Mesenchymal stem cell (in vitro differentiated cells and primary cell): Measurements from ENCODE around the gene OR4C6.

Experiments
- DNase-seq: peaks from one replicate; pipeline ENCODE4 v3.0.0-alpha.2; 2013
- H2AFZ ChIP-seq: one replicate; pipeline ENCODE4 v1.6.1; 2013; ENCODE audit warnings: low read depth, mild to moderate bottlenecking, control low read depth, inconsistent platforms, low read length, moderate library complexity
- H2AK5ac ChIP-seq: 2 replicates; pipeline ENCODE4 v1.6.1; 2013; ENCODE audit warnings: low read length, moderate library complexity, mild to moderate bottlenecking, inconsistent platforms; ENCODE audit not compliant: severe bottlenecking
- H2BK120ac ChIP-seq: one replicate; pipeline ENCODE4 v1.6.1; 2013; ENCODE audit warnings: low read depth, mild to moderate bottlenecking, inconsistent platforms, low read length, moderate library complexity
- H2BK12ac ChIP-seq, 2 experiments: one replicate each; pipeline ENCODE4 v1.6.1; 2013; ENCODE audit warnings: inconsistent platforms in 2 of 2, low read length in 2 of 2, mild to moderate bottlenecking in 2 of 2, moderate library complexity in 2 of 2, control low read depth in 1 of 2
- H2BK15ac ChIP-seq: one replicate; pipeline ENCODE4 v1.6.1; 2013; ENCODE audit warnings: mild to moderate bottlenecking, low read depth, inconsistent platforms; ENCODE audit not compliant: poor library complexity, severe bottlenecking
- H2BK5ac ChIP-seq: 2 replicates; pipeline ENCODE4 v1.6.1; 2013; ENCODE audit warnings: low read depth, mild to moderate bottlenecking, low read length, control low read depth, inconsistent platforms; ENCODE audit not compliant: poor library complexity, severe bottlenecking
- H3K14ac ChIP-seq, 2 experiments: one replicate each; pipeline ENCODE4 v1.6.1; 2013; ENCODE audit warnings: inconsistent platforms in 2 of 2, low read length in 2 of 2, control low read depth in 1 of 2, mild to moderate bottlenecking in 1 of 2, moderate library complexity in 1 of 2
- H3K18ac ChIP-seq, 2 experiments: one replicate each; pipeline ENCODE4 v1.6.1; 2013; ENCODE audit warnings: inconsistent platforms in 2 of 2, low read length in 2 of 2, control low read depth in 1 of 2, low read depth in 1 of 2, mild to moderate bottlenecking in 1 of 2
- H3K23ac ChIP-seq, 2 experiments: one replicate each; pipeline ENCODE4 v1.6.1; 2013; ENCODE audit warnings: inconsistent platforms in 2 of 2, low read length in 2 of 2, mild to moderate bottlenecking in 2 of 2, moderate library complexity in 2 of 2, control low read depth in 1 of 2
- H3K27ac ChIP-seq: 2 replicates; pipeline ENCODE4 v1.5.1; 2013; ENCODE audit warnings: mild to moderate bottlenecking, moderate library complexity, low read length, control low read depth, inconsistent platforms; ENCODE audit not compliant: poor library complexity, severe bottlenecking
- H3K27me3 ChIP-seq, 2 experiments: 2 replicates each; pipeline versions ENCODE4 v1.6.1 to v1.7.0; 2013; ENCODE audit warnings: low read length in 2 of 2, mild to moderate bottlenecking in 2 of 2, moderate library complexity in 2 of 2, control low read depth in 1 of 2, inconsistent platforms in 1 of 2; ENCODE audit not compliant: control insufficient read depth in 1 of 2, insufficient read depth in 1 of 2
- H3K36me3 ChIP-seq, 2 experiments: 2 replicates each; pipeline versions ENCODE4 v1.6.1 to v1.7.0; 2013; ENCODE audit warnings: low read length in 2 of 2, control low read depth in 1 of 2, inconsistent platforms in 1 of 2, low read depth in 1 of 2, mild to moderate bottlenecking in 1 of 2; ENCODE audit not compliant: insufficient read depth in 2 of 2, control insufficient read depth in 1 of 2
- H3K4ac ChIP-seq, 2 experiments: one replicate each; pipeline ENCODE4 v1.6.1; 2013; ENCODE audit warnings: inconsistent platforms in 2 of 2, low read length in 2 of 2, mild to moderate bottlenecking in 2 of 2, moderate library complexity in 2 of 2, control low read depth in 1 of 2, low read depth in 1 of 2
- H3K4me1 ChIP-seq: 2 replicates; pipeline ENCODE4 v1.6.1; 2013; ENCODE audit warnings: low read depth, low read length, control low read depth; ENCODE audit not compliant: control insufficient read depth, insufficient read depth
- H3K4me2 ChIP-seq: 2 replicates; pipeline ENCODE4 v1.6.1; 2013; ENCODE audit warnings: low read length, mild to moderate bottlenecking, inconsistent platforms; ENCODE audit not compliant: poor library complexity, severe bottlenecking
- H3K4me3 ChIP-seq, 2 experiments: 2 replicates each; pipeline versions ENCODE4 v1.5.1 to v1.7.0; 2013; ENCODE audit warnings: low read length in 2 of 2, mild to moderate bottlenecking in 2 of 2, control low read depth in 1 of 2, low read depth in 1 of 2; ENCODE audit not compliant: insufficient read depth in 1 of 2
- H3K79me1 ChIP-seq: replicated peaks from 2 replicates; pipeline ENCODE4 v1.6.1; 2013; ENCODE audit warnings: mild to moderate bottlenecking, control low read depth, low read length, inconsistent platforms; ENCODE audit not compliant: poor library complexity, severe bottlenecking
- H3K9ac ChIP-seq: 2 replicates; pipeline ENCODE4 v1.7.0; 2013; ENCODE audit warnings: mild to moderate bottlenecking, low read length, moderate library complexity
- H3K9me3 ChIP-seq: 2 replicates; pipeline ENCODE4 v1.7.0; 2013; ENCODE audit warnings: mild to moderate bottlenecking, low read length; ENCODE audit not compliant: control insufficient read depth
- H4K8ac ChIP-seq: one replicate; pipeline ENCODE4 v1.6.1; 2013; ENCODE audit warnings: inconsistent platforms, mild to moderate bottlenecking, low read length, moderate library complexity
- H4K91ac ChIP-seq: one replicate; pipeline ENCODE4 v1.6.1; 2013; ENCODE audit warnings: mild to moderate bottlenecking, low read length, inconsistent platforms
- WGBS: methylation state at CpG from one replicate; pipeline ENCODE4 v1.1.7; 2013; ENCODE audit warnings: mixed read lengths; 5-methylcytosine and 5-hydroxymethylcytosine counted together

The OR4C6 gene

GRCh38 chr11:55669376-55669775, 7.4 kb downstream of the OR4C6 start:
- no CpG with 5 or more reads among the region's 2 CpGs for WGBS
- Histone ChIP-seq H2BK120ac (no peak overlapping the region), H3K36me3 (no peaks in the 10 kb centered on the region), H3K14ac (no peak overlapping the region), H2BK12ac (no peak overlapping the region), H4K8ac (no peak overlapping the region), H3K4me1 (no peaks in the 10 kb centered on the region), H2BK5ac (no peak overlapping the region), H3K79me1 (no peaks in the 10 kb centered on the region), H2BK15ac (no peak overlapping the region), H3K27me3 (no peaks in the 10 kb centered on the region), H3K4me3 (no peak overlapping the region), H3K9me3 (peaks cover 9% of the 10 kb centered on the region), H2AFZ (no peak overlapping the region), H2AK5ac (no peak overlapping the region), H3K4me2 (no peak overlapping the region), H3K27ac (no peak overlapping the region), H3K23ac (no peak overlapping the region), H3K18ac (no peak overlapping the region), H3K9ac (no peak overlapping the region), H4K91ac (no peak overlapping the region), H3K4ac (no peak overlapping the region)
- no peak for DNase-seq

DNA sequence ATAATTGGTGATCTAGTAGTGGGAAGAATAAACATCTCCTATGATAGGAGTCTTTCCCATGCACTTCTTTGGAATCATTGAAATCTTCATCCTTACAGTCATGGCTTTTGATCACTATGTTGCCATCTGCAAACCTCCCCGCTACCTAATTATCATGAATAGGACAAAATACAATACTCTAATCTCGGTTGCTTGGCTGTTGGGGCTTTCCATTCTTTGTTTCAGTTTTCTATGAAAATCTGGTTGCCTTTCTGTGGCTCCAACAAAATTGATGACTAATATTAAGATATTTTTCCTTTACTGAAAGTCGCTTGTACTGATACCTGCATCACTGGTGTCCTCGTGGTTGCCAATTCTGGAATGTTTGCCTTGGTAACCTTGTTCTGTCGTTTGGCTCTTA, 11.9 kb downstream of the OR4C6 start:
- Histone ChIP-seq H4K8ac (no peak overlapping the region), H3K18ac (no peak overlapping the region)
- WGBS = 53% methylated on average over 3 of the region's 5 CpGs

GRCh38 chr11:55697817-55698216, 35.8 kb downstream of the OR4C6 start:
- no peak overlapping the region for H2BK12ac ChIP-seq
- no peak overlapping the region for H2BK5ac ChIP-seq
- H3K79me1 ChIP-seq = no peaks in the 10 kb centered on the region
- no peaks in the 10 kb centered on the region for H3K4me1 ChIP-seq
- H3K4me3 ChIP-seq = no peak overlapping the region
- no peak overlapping the region for H3K14ac ChIP-seq
- H2BK120ac ChIP-seq = no peak overlapping the region
- no peaks in the 10 kb centered on the region for H3K27me3 ChIP-seq
- no peak for DNase-seq
- no peak overlapping the region for H3K23ac ChIP-seq
- H4K91ac ChIP-seq = no peak overlapping the region
- H2AFZ ChIP-seq = no peak overlapping the region
- no peak overlapping the region for H2AK5ac ChIP-seq
- no peak overlapping the region for H3K27ac ChIP-seq
- 61% methylated on average over 2 of the region's 3 CpGs for WGBS
- no peak overlapping the region for H2BK15ac ChIP-seq
- no peak overlapping the region for H3K4ac ChIP-seq
- no peak overlapping the region for H4K8ac ChIP-seq
- peaks cover 17% of the 10 kb centered on the region for H3K9me3 ChIP-seq
- H3K9ac ChIP-seq = no peak overlapping the region
- no peaks in the 10 kb centered on the region for H3K36me3 ChIP-seq
- H3K18ac ChIP-seq = no peak overlapping the region
- no peak overlapping the region for H3K4me2 ChIP-seq

More for the DNA sequence above, 11.9 kb downstream of the OR4C6 start:
- Histone ChIP-seq H3K4me2 (no peak overlapping the region), H3K9me3 (peaks cover 13% of the 10 kb centered on the region), H3K4me1 (no peaks in the 10 kb centered on the region), H4K91ac (no peak overlapping the region), H3K4ac (no peak overlapping the region), H2BK120ac (no peak overlapping the region), H3K9ac (no peak overlapping the region), H2AK5ac (no peak overlapping the region), H3K23ac (no peak overlapping the region), H3K27me3 (no peaks in the 10 kb centered on the region), H2BK5ac (no peak overlapping the region), H3K14ac (no peak overlapping the region), H2AFZ (no peak overlapping the region), H3K4me3 (no peak overlapping the region), H3K27ac (no peak overlapping the region), H2BK15ac (no peak overlapping the region), H3K79me1 (no peaks in the 10 kb centered on the region), H3K36me3 (no peaks in the 10 kb centered on the region), H2BK12ac (no peak overlapping the region)
- DNase-seq = no peak

GRCh38 chr11:55701429-55701828, 39.4 kb downstream of the OR4C6 start:
- Histone ChIP-seq H2AK5ac (no peak overlapping the region), H3K18ac (no peak overlapping the region), H3K36me3 (no peaks in the 10 kb centered on the region), H3K4me1 (no peaks in the 10 kb centered on the region), H3K14ac (no peak overlapping the region), H3K27ac (no peak overlapping the region), H3K4me2 (no peak overlapping the region), H3K9ac (no peak overlapping the region), H3K9me3 (peaks cover 31% of the 10 kb centered on the region), H3K79me1 (no peaks in the 10 kb centered on the region), H3K4me3 (no peak overlapping the region), H2BK5ac (no peak overlapping the region), H2AFZ (no peak overlapping the region), H3K23ac (no peak overlapping the region), H3K4ac (no peak overlapping the region), H3K27me3 (no peaks in the 10 kb centered on the region), H2BK15ac (no peak overlapping the region), H2BK120ac (no peak overlapping the region), H4K91ac (no peak overlapping the region), H2BK12ac (no peak overlapping the region), H4K8ac (no peak overlapping the region)
- 68% methylated on average over 4 of the region's 4 CpGs for WGBS
- DNase-seq = no peak
